Large intestine (tissue), 3 donors: Measurements from ENCODE around the gene CCNL1. TPM values are rescaled to one million over a fixed set of nuclear protein-coding genes. Genes with fewer than 3 reads are reported as not detected.

Source experiments
- DNase-seq, 2 donors: peaks; one replicate each; pipeline versions ENCODE4 v3.0.0 to v3.0.0-alpha.2; 2013
- H3K27ac ChIP-seq: one replicate; pipeline ENCODE4 v1.5.1; 2013; ENCODE audit warnings: low read length
- H3K27me3 ChIP-seq: 2 replicates; pipeline ENCODE4 v1.6.1; 2013; ENCODE audit warnings: low read length; ENCODE audit not compliant: control insufficient read depth, insufficient read depth
- H3K36me3 ChIP-seq: 2 replicates; pipeline ENCODE4 v1.6.1; 2013; ENCODE audit warnings: low read length; ENCODE audit not compliant: control insufficient read depth, insufficient read depth
- H3K4me1 ChIP-seq: one replicate; pipeline ENCODE4 v1.6.1; 2013; ENCODE audit warnings: low read length; ENCODE audit not compliant: control insufficient read depth, insufficient read depth
- H3K4me3 ChIP-seq: one replicate; pipeline ENCODE4 v1.5.1; 2013; ENCODE audit warnings: low read length
- H3K9me3 ChIP-seq: one replicate; pipeline ENCODE4 v1.6.1; 2013; ENCODE audit warnings: mild to moderate bottlenecking, low read depth, low read length, moderate library complexity; ENCODE audit not compliant: control insufficient read depth
- WGBS: methylation state at CpG from one replicate; pipeline ENCODE4 v1.1.5; 2013; ENCODE audit warnings: low lambda C conversion rate; ENCODE audit not compliant: insufficient coverage; 5-methylcytosine and 5-hydroxymethylcytosine counted together
- polyA plus RNA-seq: library from polyadenylated mRNA; unstranded; fragments of 120-200 nt; gene quantifications from one replicate; pipeline ENCODE4 v1.2.1, GENCODE V29; 2013

CCNL1 gene
- polyA plus RNA-seq, 1 donor, result 255 TPM

GRCh38 chr3:157157836-157158235 is 2.1 kb downstream of the CCNL1 start:
- Histone ChIP-seq H3K4me1 (peaks cover 16% of the 10 kb centered on the region), H3K27me3 (no peaks in the 10 kb centered on the region), H3K27ac (peak overlapping the region; percentile 100), H3K4me3 (peak overlapping the region; percentile 81), H3K9me3 (no peaks in the 10 kb centered on the region), H3K36me3 (peaks cover 39% of the 10 kb centered on the region)
- DNase-seq, result no peak

DNA sequence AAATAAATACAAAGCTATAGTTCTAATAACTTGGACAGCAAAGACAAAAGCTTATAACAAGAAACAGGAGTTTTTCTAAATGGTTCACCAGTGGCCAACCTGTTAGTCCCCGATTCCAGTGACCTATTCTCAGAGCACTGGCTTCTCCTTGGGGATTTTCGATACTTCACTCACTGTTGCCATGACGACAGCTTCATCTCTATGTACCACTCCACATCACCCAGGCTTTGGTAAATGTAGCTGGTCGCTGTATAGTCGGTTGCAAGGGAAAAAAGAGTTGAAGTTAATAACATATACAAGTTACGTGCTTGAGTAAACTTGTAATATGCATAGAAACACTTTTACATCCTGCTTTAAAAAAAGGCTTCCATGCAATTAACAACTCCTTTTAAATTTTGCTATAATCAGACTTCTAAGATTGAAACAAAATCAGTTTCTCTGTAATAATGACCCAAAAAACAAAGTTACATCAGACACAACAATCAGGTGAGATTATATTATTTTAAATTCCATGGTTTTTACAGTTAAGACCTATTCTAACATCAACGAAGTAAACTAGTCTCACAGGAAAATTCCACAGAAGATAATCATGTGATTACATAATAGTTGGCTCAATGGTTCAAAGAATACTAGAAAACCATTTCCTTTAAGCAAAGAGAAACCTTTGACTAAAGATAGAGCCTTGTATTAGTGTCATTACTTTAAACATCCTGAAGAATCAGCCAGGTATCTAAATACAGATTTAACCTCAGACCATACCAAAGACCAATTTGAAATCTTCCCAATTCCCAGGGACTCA is 2.9 kb downstream of the CCNL1 start:
- peak overlapping the region; percentile 100 for H3K27ac ChIP-seq

GRCh38 chr3:157155591-157155990 is 4.4 kb downstream of the CCNL1 start:
- H3K27ac ChIP-seq, result peak overlapping the region; percentile 100
- peak overlapping the region; percentile 13 for H3K4me3 ChIP-seq
- peaks cover 10% of the 10 kb centered on the region for H3K4me1 ChIP-seq
- WGBS, result 83% methylated on average over 1 of the region's 3 CpGs
- DNase-seq, result no peak
- H3K36me3 ChIP-seq, result peaks cover 57% of the 10 kb centered on the region
- H3K9me3 ChIP-seq, result no peaks in the 10 kb centered on the region
- H3K27me3 ChIP-seq, result no peaks in the 10 kb centered on the region

More for the DNA sequence above, 2.9 kb downstream of the CCNL1 start:
- peaks cover 16% of the 10 kb centered on the region for H3K4me1 ChIP-seq
- 39% methylated on average over 3 of the region's 7 CpGs for WGBS
- H3K9me3 ChIP-seq, result no peaks in the 10 kb centered on the region
- H3K36me3 ChIP-seq, result peaks cover 45% of the 10 kb centered on the region
- DNase-seq, result no peak
- no peaks in the 10 kb centered on the region for H3K27me3 ChIP-seq
- peak overlapping the region; percentile 81 for H3K4me3 ChIP-seq

DNA sequence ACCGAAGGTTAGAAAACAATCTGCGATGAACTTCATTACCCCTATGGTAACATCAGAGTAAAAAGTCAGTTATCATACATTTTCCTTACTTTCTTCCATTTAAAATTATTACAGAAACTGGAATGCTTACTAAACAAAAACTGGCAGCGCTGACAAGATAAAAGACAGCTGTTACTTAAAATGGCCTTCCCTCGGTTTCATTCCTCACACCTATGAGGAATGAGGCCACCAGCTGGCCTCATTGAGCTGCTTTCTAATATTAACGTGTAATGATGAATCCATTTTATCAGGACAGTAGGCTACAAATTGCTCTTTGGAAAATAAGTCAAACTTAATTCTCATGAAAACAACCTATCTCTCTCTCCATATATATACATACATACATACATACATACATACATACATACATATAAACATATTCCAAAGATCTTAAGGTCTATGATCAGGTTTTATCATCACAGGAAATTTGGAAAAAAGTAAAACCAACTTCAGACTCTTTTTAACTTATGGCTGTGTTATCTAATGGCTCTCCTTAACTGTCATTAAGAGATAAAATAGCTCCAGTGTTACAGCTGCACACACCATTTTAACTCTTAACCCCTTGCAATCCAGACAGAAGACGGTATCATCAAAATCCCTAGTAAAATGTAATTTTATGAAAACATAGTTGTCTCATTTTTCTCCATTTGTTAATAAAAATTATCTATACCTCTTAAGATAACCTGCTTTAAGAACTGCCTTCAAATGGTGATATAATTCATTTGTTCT is 5.2 kb downstream of the CCNL1 start:
- 100% methylated on average over 2 of the region's 6 CpGs for WGBS
- Histone ChIP-seq H3K36me3 (peaks cover 62% of the 10 kb centered on the region), H3K4me3 (peak overlapping the region; percentile 13), H3K4me1 (peaks cover 10% of the 10 kb centered on the region), H3K9me3 (no peaks in the 10 kb centered on the region), H3K27me3 (no peaks in the 10 kb centered on the region), H3K27ac (peak overlapping the region; percentile 19)
- DNase-seq, result no peak

DNA sequence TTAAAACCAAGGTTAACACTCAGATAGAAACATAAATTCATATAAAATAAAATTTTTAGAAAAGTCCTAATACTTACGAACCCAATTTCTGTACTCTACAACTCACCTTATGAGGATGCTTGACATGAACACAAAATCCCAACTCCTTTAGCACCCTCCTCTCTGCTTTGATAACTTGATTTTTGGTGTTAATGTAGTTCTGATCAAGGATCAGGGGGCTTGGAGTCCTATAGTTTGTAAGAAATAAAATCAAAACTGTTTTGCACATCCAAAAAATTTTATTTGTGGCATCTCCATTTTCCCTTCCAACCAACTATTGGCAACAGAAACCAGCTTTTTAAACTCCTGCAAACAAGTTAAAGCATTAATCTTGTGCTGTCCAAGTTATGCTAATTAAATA is 7.0 kb downstream of the CCNL1 start:
- whole genome bisulfite sequencing, result 100% methylated on average over 1 of the region's 1 CpG
- no peaks in the 10 kb centered on the region for H3K27me3 ChIP-seq
- peaks cover 72% of the 10 kb centered on the region for H3K36me3 ChIP-seq
- DNase-seq, result no peak
- no peaks in the 10 kb centered on the region for H3K9me3 ChIP-seq
- peaks cover 10% of the 10 kb centered on the region for H3K4me1 ChIP-seq
- H3K27ac ChIP-seq, result no peak overlapping the region
- no peak overlapping the region for H3K4me3 ChIP-seq

DNA sequence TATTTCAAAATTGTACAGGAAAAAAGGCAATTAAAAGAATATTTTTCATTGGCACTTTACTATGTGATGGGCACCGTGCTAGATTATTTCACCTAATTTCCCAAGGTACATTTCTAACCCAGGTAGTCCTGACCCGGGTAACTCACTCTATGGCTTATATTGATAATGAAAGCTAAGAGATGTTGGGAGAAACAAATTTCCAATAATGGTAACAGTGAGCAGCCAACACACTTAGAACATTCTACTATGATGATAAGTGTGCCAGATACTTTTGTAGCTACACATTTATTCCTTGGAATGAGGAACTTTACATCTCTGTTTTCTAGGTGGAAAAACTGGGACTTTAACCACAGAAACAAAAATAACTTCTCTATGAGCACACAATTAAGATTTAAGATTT is 7.5 kb downstream of the CCNL1 start:
- WGBS, result no CpG with 5 or more reads among the region's 2 CpGs
- Histone ChIP-seq H3K4me3 (no peak overlapping the region), H3K27ac (no peak overlapping the region), H3K36me3 (peaks cover 68% of the 10 kb centered on the region), H3K4me1 (peaks cover 10% of the 10 kb centered on the region), H3K27me3 (no peaks in the 10 kb centered on the region), H3K9me3 (no peaks in the 10 kb centered on the region)
- no peak for DNase-seq

GRCh38 chr3:157151627-157152026 is 8.3 kb downstream of the CCNL1 start:
- Histone ChIP-seq H3K27ac (no peak overlapping the region), H3K9me3 (no peaks in the 10 kb centered on the region), H3K4me3 (no peak overlapping the region), H3K36me3 (peaks cover 62% of the 10 kb centered on the region), H3K27me3 (no peaks in the 10 kb centered on the region), H3K4me1 (peaks cover 7% of the 10 kb centered on the region)
- WGBS, result no CpG with 5 or more reads among the region's 2 CpGs
- DNase-seq, result no peak

DNA sequence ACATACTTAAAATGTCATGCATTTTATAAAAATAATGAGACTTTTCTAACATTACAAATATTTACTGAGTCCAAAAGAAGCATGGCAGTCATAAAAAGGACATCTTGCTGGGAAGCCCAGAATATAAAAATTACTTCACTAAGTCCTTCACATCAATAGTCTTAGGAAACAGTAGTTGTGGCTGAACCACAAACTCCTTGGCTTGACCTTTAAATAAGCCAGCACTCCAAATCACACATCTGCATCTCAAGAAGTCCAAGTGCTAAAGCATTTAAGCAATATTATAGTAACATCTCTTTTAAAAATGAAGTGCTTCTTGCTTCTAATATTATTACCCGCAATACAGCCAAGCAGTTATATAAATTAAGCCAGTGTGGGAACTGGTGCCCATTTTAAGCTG is 8.8 kb downstream of the CCNL1 start:
- WGBS, result no CpG with 5 or more reads among the region's 1 CpG
- Histone ChIP-seq H3K9me3 (no peaks in the 10 kb centered on the region), H3K36me3 (peaks cover 64% of the 10 kb centered on the region), H3K4me3 (no peak overlapping the region), H3K4me1 (peaks cover 3% of the 10 kb centered on the region), H3K27ac (no peak overlapping the region), H3K27me3 (no peaks in the 10 kb centered on the region)
- no peak for DNase-seq

DNA sequence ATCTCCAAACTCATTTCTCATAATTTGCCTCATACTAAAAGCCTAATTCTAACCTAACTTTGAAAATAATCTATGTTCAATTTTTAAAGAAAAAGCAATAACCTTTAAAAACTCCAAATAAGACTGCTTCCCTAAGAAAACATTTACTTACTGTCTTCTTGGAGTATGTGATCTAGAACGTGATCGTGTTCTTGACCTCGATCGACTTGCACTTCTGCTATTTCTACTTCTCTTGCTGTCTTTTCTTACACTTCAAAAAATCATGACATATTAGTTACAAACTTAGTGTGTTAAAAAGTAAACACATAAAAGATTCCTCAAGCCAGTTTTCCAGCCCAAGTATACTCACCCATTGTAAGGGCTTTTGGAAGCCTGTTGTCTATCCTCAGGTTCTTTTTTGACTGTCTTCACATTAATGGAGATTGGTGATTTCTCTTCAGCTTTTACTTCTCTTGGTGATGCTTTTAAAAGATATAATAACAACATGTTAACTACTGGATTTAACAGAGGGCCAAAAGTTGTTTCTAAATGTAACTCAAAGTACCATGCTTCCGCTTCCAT is 10.7 kb downstream of the CCNL1 start:
- DNase-seq, result no peak
- Histone ChIP-seq H3K9me3 (no peaks in the 10 kb centered on the region), H3K4me1 (no peaks in the 10 kb centered on the region), H3K27ac (no peak overlapping the region), H3K36me3 (peaks cover 72% of the 10 kb centered on the region), H3K4me3 (no peak overlapping the region), H3K27me3 (no peaks in the 10 kb centered on the region)
- WGBS, result 100% methylated on average over 5 of the region's 5 CpGs

DNA sequence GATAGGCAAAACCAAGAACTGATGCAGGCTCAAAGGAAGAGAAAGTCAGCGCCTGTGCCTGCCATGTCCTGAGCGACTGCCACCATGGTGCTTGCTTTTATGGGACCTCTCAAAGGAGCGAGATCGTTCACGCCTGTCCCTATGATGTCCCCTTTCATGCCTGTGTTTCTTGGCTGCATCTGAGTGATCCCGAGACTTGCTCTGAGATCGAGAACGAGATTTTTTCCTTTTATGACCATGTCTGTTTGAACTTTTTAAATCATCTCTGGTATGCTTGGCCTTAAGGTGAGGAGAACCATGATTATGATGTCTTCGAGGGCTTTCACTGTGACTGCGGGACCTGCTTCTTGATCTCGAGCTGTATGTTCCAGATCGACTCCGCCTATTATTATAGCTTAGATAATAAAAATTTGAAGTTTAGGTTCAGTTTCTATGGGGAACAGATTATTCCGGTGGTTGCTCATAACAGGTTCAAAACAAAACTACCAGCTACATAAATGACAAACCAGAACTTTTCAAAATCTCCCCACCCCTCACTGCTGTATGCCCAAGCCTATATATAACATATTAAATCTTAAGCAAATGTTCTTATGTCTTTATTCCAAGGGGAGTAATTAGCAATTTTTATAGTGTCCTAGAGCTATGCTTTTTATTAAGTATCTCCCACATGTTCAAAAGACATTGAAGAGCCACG is 11.6 kb downstream of the CCNL1 start:
- H3K27me3 ChIP-seq, result no peaks in the 10 kb centered on the region
- peaks cover 74% of the 10 kb centered on the region for H3K36me3 ChIP-seq
- no peaks in the 10 kb centered on the region for H3K4me1 ChIP-seq
- no peak overlapping the region for H3K4me3 ChIP-seq
- no peak overlapping the region for H3K27ac ChIP-seq
- no CpG with 5 or more reads among the region's 15 CpGs for WGBS
- DNase-seq, result no peak
- no peaks in the 10 kb centered on the region for H3K9me3 ChIP-seq
